Inflammatory macrophage treated with lipopolysaccharide for 1 hour (primary cell): ENCODE measurements around the gene MAGI1.
"Not testable (repeated sequence)": the region's sequence is repeated elsewhere in the genome, so short reads cannot be mapped to it uniquely, and the experiment has no call there.

Source experiments
- DNase-seq, 2 donors: peaks; one replicate each; pipeline ENCODE4 v3.0.0-alpha.2; 2020 to 2022

MAGI1 gene

GRCh38 chr3:65548848-65549625 is 489.7 kb downstream of the MAGI1 start:
- no peak for DNase-seq

GRCh38 chr3:65545429-65545828 is 493.3 kb downstream of the MAGI1 start:
- DNase-seq = peak; percentile 1 to 5

- not testable (repeated sequence) for DNase-seq
Observed at GRCh38 chr3:65543391-65543790, 495.3 kb downstream of the MAGI1 start.

DNA sequence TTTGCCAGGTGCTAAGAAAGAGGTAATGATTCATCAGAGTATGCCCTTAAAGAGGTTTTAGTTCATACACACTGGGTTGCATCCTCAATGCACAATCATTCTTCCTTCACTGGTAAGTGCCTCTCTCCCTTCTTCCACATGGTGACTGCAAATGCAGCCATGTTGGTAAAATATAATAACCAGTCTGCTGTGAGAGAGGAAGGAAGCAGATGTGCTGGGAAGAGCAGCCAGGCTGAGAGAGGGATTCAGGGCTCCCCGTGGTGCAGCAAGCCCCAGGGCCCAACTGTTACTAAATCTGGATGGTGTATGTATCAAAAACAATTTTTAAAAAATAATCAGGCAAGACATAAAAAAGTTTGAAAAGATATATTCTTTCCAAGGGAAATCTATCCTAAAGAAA is 498.1 kb downstream of the MAGI1 start:
- DNase-seq = no peak

DNA sequence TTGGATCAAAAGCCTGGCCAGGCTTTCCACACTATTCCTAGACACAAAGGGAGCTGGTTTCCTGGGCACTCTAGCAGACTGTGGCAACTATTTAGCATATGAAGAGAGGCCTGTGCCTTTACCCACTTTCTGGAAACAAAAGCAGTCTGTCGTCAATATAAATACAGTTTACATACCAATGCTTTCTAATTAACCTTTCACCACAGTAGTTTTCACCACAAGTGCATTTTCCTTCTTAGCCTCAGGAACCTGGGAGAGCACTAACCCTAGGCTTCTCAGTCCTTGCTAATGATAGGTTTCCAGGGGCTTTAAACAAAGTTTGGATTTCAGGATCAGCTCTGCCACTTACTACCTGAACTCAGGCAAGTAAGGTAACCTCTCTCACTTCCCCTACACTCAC is 499.1 kb downstream of the MAGI1 start:
- DNase-seq = no peak

DNA sequence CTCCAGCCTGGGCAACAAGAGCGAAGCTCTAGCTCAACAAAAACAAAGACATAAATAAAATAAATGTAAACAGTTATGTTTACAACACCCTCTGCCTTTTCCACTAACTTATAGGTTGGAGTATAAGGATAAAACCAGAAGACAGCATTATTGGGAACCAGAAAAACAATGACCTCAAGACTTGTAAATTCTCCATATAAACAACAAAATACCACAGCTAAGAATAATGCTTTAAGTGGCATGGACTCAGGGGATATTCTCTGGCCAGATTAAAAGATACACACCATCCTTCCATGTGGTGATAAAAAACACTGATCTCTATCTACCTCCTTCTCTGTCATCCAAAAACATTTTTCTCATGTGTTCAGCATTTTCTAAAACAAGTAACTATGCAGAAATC is 500.6 kb downstream of the MAGI1 start:
- DNase-seq = no peak

DNA sequence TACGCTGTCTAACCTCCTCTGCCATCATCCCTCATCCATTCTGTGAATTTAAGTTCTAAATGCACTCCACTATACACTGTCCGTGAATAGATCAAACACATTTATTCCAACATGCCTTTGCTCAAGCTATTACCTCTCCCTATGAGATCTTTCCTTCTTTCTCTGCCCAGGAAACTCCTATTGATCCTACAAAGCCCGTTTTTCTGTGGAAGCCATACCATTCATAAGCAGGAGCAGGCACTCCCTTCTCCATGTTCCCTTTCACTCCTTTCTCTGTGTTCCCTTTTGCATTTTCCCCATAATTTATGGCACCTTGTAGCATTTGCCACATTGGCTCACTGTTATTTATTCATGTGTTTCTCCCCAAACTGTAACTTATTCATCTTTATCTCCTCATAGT is 501.6 kb downstream of the MAGI1 start:
- DNase-seq = no peak

- no peak for DNase-seq
Observed at GRCh38 chr3:65535260-65535659, 503.5 kb downstream of the MAGI1 start.

DNA sequence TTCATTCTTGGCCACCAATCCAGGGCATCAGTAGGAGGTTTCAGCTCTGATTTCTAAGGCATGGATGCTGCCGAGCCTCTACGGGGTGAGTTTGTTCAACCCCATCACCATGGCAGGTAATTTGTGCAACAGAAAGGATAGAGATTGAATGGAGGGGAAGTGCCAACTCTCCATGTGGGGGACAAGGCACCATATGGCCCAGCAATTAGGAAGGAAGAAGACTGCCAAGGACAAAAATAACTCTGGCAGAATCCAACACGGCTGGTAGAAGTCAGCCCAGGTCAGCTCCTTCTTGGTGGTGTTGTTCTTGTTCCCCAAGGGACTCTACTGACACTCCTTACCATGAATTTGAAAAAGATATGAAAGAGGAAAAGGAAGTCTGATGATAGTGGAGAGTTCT is 503.9 kb downstream of the MAGI1 start:
- no peak for DNase-seq

GRCh38 chr3:65532749-65533148 is 506.0 kb downstream of the MAGI1 start:
- DNase-seq = no peak

DNA sequence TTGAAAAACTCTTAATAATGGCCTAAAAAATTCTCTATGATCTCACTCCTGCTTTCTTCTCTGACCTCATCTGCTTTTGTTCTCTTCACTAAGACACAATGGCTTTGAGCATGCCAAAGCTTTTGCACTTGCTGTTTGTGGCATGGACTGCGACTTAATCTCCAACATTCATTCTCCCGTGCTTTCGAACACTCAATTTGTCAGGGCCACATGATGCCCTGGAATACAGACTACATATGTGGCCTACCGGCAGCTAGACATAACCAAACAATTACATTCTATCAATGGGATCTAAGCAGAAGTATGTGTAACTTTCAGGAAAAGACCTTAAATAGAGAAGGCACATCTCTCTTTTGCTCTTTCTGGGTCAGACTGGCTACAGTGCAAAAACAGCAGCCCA is 506.5 kb downstream of the MAGI1 start:
- no peak for DNase-seq

DNA sequence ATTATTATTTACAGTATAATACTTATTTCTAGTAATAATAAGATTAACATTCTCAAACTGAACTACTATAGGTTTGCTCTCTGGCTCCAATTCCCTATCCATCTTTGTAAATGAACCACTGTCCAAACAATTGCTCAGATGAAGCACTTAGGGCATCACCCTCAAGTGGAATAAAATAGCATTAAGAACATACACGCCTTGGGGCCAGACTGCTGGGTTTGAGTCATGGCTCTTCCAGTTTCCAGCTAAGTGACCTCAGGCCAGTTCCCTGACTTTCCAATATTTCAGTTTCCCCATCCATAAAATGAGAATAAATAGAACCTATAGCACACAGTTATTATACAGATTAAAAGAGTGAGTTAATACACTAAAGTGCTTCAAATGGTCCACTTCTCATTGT is 507.2 kb downstream of the MAGI1 start:
- DNase-seq = no peak

- DNase-seq = no peak
Observed at GRCh38 chr3:65526656-65527055, 512.1 kb downstream of the MAGI1 start.

DNA sequence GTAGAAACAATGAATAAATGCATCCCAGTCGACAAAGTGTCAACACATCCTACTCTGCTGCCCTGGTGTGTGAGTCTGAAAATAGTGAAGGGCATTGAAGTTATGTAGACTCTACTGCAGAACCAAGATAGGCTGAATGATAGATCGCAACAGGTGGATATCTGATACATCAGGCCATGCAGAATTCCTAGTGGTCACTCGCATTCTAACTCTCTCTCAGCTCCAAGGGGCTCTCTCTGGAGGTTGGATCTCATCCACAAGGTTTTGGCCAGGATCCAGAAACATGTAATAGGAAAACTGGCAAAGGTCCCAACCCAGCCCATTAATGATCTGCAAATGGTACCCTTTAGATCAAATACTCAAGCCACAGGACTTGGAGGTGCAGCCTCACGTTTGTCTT is 514.1 kb downstream of the MAGI1 start:
- DNase-seq = no peak

GRCh38 chr3:65523878-65524277 is 514.8 kb downstream of the MAGI1 start:
- DNase-seq = no peak

- no peak for DNase-seq
Observed at GRCh38 chr3:65521032-65521431, 517.7 kb downstream of the MAGI1 start.

DNA sequence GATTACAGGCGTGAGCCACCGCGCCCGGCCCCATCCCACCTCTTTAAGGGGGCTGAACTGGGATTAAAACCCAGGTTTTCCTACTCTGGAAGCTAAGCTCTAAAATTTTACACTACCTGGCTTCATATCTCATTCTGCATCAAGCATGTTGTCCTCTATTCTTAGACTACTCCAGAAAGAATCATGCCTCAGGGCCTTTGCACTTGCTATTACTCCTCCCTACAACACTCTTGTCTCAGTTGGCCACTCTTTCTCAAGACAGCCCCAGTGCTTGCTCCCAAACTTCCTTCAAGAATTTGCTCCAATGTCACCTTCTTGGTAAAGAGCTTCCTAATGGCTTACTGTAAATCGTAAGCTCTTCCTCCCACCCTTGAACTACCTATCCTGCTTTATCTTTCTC is 521.7 kb downstream of the MAGI1 start:
- DNase-seq = no peak

GRCh38 chr3:65514317-65514716 is 524.4 kb downstream of the MAGI1 start:
- not testable (repeated sequence) for DNase-seq

GRCh38 chr3:65509423-65509794 is 529.3 kb downstream of the MAGI1 start:
- not testable (repeated sequence) for DNase-seq

GRCh38 chr3:65508750-65509422 is 529.8 kb downstream of the MAGI1 start:
- DNase-seq = no peak

- no peak for DNase-seq
Observed at GRCh38 chr3:65507437-65507836, 531.3 kb downstream of the MAGI1 start.

GRCh38 chr3:65503776-65504175 is 534.9 kb downstream of the MAGI1 start:
- no peak for DNase-seq

GRCh38 chr3:65502526-65502925 is 536.2 kb downstream of the MAGI1 start:
- no peak for DNase-seq

GRCh38 chr3:65500398-65501306 is 538.1 kb downstream of the MAGI1 start:
- no peak for DNase-seq
